ENCODE results near the gene NPHP4.

The NPHP4 gene

DNA sequence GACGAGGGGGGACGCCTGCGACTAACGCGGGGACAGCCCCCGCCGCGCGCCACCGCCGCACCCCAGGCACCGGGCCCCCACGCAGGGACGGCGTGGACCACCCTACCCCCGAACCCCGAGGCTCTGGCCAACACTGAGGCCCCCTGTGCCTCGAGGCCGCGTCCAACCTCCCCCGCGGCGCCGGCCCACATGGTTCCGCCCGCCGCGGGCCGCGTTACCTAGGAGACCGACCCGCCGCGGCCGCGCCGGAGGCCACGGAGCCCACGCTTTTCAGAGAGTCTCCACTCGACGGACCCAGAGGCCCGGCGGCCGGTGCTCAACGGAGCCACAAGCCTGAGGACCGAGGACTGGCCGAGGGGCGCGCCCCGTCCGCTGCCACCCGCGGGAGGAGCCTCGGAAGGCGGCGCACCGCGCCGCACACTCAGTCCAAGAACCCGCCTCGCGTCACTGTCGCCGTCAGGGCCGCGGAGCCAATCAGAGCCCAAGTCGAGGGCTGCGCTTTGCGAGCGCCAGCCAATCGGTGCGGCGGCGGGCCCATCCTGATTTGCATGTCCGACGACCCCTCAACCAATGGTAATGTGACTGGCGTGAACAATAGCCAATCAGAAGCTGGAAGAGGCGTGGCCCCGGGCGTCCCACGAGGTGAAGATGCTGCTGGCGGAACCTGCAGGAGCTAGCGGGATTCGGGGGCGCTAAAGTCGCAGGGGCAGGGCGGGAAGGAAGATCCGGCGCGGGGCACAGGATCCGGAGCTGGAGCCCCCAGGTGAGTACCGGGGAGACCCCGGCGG, at the start of gene NPHP4:
Gene NPHP4 (minus strand): TSS at position 400 of the 788 bp plus-strand sequence. CDS start 6,136 bp downstream, outside the sequence.
- peak; percentile 100 for DNase-seq (ENCODE audit: low read depth, low spot score)

- peak; percentile 42 for DNase-seq (ENCODE audit: low read depth, low spot score)
Observed at GRCh38 chr1:6041432-6042062, 49.3 kb upstream of the NPHP4 start.

GRCh38 chr1:6040861-6041415, 48.7 kb upstream of the NPHP4 start:
- DNase-seq (ENCODE audit: low read depth, low spot score) = no peak

DNA sequence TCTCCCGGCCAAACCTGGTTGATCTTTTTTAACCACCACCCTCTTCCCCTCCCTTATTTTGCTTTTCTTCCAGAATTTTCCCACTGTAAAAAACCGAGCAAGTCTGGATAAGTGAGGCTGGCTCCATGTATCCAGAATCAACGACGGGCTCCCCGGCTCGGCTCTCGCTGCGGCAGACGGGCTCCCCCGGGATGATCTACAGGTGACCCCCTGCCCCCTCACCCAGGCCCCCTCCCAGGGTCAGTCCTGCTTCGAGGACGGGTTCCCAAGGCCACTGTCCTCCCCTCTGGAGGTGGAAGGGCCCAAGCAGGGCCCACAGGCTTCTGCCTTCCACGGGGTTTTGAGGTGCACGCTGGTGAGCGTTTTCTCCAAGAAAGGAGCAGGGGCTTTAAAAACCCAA, 48.2 kb upstream of the NPHP4 start:
- DNase-seq (ENCODE audit: low read depth, low spot score) = no peak

GRCh38 chr1:6039031-6039430, 46.8 kb upstream of the NPHP4 start:
- no peak for DNase-seq (ENCODE audit: low read depth, low spot score)

- DNase-seq (ENCODE audit: low read depth, low spot score) = no peak
Observed at GRCh38 chr1:6038603-6039002, 46.4 kb upstream of the NPHP4 start.

DNA sequence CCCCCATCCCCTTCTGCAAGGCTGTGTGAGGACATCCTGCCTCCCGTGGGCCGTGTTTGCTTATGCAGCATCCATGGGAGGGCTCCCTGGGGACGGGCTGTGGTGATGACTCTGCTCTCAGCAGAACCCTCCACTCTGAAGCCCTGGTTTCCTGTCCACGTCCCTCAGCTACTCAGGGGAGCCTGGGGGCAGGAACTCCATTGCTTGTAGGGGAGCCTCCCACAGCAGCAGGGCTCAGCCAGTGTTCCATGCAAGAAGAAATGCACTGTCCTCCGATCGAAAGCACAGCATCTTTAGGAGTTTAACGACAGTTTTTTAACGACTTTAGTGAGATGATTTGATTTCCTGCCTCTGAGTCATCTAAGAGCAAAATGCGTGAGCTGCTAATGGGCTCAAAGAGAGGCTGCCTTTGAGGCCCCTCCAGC, 45.1 kb upstream of the NPHP4 start:
- peak; percentile 24 for DNase-seq (ENCODE audit: low read depth, low spot score)

DNA sequence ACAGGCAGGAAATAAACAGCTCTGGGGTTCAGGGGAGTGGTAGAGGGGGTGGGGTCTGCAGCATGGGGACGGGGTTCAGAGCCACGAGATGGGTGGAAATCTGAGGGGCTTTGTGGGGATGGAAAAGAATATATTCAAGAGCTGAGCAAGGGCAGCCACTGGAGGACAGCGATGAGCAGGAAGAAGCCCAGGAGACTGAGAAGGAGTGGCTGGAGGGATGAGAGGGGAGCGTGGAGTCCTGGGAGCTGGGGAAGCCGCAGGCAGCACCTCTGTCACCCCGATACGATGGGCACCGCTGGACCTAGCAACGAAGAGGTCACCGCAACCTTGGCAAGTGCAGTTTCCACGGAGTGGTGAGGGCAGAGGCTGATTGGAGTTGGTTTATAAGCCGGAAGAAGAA, 43.5 kb upstream of the NPHP4 start:
- no peak for DNase-seq (ENCODE audit: low read depth, low spot score)

DNA sequence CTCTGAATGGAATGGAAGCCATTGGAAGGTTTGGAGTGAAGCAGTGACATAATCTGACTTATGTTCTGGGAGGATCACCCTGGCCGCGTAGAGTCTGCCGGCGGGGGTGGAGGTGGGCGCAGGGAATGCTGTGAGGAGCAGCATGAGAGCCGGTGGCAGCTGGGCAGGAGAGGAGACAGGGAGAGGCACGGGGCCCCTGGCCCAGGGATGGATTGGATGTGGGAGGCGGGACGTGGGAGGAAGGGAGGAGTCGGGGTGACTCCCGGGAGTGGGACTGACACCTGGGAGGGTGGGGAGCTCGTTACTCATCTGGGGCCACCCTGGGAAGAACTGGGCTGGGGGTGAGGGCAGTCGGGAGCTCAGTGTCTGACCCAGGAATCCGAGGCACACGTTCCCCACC, 43.1 kb upstream of the NPHP4 start:
- no peak for DNase-seq (ENCODE audit: low read depth, low spot score)

GRCh38 chr1:6034750-6035096, 42.5 kb upstream of the NPHP4 start:
- DNase-seq (ENCODE audit: low read depth, low spot score) = no peak

DNA sequence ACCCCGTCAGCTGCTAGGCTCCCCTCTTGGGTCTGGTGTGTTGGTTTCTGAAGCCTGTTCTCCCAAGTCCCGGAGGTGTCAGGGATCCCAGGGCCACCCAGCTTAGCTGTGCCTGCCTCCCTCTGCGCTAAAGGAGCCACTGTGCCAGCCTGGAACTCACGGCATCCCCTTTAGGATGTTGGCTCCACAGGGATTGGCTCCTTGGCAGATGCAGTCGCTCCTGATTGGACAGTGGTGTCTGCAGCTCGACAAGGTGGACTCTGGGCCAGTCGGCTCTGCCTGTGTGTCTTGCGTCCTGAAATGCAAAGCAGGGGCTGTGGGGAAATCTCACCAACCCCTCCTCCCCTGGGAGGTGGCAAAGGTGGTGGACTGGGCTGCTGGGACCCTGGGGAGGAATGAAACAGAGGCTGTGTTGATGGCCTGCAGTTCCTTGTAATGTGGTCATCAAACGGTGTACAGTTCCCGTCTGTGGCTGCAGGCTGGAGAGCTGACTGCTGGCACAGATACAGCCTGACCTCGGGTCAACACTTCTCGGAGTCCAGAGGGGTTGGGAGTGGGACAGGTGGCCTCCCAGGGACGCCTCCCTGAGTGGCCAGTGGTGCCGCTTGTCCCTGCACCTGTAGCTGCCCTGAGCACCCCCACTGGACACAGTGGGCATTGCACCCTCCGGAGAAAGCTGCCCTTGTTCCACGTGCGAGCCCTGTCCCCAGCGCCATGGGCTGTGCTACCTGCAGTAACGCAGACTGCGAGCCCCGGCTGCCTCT, 41.9 kb upstream of the NPHP4 start:
- peak; percentile 58 for DNase-seq (ENCODE audit: low read depth, low spot score)

DNA sequence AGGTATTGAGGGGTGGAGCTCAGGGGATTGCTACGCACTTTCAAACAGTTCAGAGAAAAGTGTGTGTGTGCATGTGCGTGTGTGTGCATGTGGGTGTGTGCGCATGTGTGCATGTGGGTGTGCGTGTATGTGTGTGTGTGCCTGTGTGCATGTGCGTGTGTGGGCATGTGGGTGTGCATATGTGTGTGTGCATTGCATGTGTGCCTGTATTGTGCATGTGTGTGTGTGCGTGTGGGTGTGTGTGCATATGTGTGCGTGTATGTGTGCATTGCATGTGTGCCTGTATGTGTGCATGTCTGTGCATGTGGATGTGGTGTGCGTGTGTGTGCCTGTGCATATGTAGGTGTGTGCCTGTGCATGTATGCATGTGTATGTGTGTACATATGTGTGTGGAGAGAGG, 40.9 kb upstream of the NPHP4 start:
- DNase-seq (ENCODE audit: low read depth, low spot score) = no peak

DNA sequence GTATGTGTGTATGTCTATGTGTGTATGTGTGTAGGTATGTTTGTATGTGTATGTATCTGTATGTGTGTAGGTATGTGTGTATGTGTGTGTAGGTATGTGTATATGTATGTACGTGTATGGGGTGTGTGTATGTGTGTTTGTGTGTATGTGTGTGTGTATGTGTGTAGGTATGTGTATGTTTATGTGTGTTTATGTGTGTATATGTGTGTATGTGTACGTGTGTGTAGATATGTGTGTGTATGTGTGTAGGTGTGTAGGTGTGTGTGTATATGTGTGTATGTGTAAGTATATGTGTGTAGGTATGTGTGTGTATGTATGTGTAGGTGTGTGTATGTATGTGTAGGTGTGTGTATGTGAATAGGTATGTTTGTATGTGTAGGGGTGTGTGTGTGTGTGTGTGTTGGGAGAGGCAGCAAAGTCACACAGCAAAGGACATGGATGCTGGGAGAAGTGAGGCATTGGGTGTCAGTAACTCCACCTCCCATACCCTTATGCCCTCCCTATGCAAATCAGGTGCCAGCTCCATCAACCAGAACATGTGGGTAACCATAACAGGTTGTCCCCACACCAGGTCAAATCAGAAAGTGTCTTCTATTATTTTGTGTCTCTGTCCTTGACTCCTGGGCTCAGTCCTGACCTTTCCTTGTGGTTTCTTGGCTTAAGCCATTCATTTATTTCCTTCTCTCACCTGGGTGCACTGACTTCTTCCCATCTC, 38.5 kb upstream of the NPHP4 start:
- DNase-seq (ENCODE audit: low read depth, low spot score) = no peak

- no peak for DNase-seq (ENCODE audit: low read depth, low spot score)
Observed at GRCh38 chr1:6030132-6030531, 37.9 kb upstream of the NPHP4 start.

DNA sequence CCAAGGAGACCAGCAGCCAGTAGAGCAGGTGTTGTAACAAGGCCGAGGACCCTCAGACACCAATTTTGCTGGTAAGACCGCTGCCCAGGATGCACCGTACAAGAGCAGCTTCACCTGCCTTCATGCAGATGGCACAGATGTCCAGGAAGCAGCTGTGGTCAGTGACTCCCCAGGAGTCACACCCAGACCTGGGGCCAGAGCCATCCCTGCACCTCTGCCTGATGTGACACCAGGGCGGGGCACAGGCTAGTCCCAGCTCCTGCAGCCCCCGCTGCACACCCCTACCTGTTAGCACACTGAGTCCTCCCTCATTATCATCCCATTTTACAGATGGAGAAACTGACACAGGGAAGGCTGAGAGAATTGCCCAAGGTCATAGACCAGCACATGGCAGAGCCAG, 37.1 kb upstream of the NPHP4 start:
- no peak for DNase-seq (ENCODE audit: low read depth, low spot score)

- no peak for DNase-seq (ENCODE audit: low read depth, low spot score)
Observed at GRCh38 chr1:6028042-6028850, 36.0 kb upstream of the NPHP4 start.

DNA sequence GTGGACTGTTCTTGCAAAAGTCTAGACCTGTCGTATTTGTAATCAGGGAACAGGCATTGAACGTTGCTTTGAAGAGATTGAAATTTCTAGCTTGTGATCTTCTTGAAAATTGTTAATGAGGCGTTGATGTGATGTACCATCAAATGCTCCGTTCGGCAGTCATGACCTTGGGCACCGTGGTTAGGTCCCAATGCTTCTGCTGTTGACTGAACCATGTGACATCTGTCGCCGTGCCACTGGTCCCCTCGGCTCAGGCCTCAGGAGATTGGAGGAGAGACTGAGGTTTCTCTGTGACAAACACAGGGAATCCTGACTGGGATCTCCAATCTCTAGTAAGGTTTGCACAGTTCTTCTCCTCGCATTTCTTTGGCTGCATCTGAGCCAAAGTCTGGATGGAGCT, 35.4 kb upstream of the NPHP4 start:
- DNase-seq (ENCODE audit: low read depth, low spot score) = no peak

GRCh38 chr1:6026095-6026809, 34.0 kb upstream of the NPHP4 start:
- DNase-seq (ENCODE audit: low read depth, low spot score) = peak; percentile 54

- peak; percentile 38 for DNase-seq (ENCODE audit: low read depth, low spot score)
Observed at GRCh38 chr1:6025269-6026094, 33.3 kb upstream of the NPHP4 start.
